UCSD-AML1 (cell line): ENCODE results near the gene RAB39B.
"Not testable (repeated sequence)": the region's sequence is repeated elsewhere in the genome, so short reads cannot be mapped to it uniquely, and the experiment has no call there.

Source experiments
- DNase-seq: peaks from one replicate; lab custom pipeline; 2025; ENCODE audit not compliant: unreplicated experiment; lab: John Stamatoyannopoulos, UW

The RAB39B gene, protein sequence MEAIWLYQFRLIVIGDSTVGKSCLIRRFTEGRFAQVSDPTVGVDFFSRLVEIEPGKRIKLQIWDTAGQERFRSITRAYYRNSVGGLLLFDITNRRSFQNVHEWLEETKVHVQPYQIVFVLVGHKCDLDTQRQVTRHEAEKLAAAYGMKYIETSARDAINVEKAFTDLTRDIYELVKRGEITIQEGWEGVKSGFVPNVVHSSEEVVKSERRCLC

DNA sequence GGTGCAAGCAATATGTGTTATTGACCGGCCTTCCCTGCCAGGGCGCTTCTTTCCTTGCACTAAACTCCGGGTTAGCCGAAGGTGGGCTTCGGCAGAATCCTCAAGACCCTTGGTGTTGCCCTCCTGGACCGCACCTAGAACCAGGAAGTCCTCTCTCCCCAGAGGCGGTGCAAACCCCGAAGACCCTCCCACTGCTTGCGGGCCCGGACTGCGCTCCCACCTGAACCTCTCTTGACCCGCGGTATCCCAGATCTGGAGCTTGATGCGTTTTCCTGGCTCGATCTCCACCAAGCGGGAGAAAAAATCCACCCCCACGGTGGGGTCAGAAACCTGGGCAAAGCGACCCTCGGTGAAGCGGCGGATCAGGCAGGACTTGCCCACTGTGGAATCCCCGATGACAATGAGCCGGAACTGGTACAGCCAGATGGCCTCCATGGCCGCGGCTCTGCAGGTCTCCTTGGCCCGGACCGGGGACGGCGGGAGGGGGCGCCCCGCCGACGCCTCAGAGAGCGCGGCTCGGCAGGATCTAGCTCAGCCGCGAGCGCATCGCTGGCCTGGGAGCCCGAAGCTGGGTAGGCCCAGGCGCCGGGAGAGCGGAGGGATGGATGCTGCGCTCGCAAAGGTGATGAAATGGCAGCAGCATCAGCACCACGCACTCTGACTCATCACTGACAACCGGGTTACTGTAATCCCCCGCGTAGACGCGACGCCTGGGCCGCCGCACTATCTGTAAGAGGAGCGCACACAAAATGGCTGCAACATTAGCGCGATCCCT is at the start of gene RAB39B:
Gene RAB39B (minus strand): TSS at position 638 of the 775 bp plus-strand sequence. CDS start 203 bp downstream, at position 435.
- no peak for DNase-seq

GRCh38 chrX:155313766-155314165 is 49.5 kb upstream of the RAB39B start:
- no peak for DNase-seq

- no peak for DNase-seq
Observed at GRCh38 chrX:155293771-155294170, 29.5 kb upstream of the RAB39B start.

GRCh38 chrX:155279873-155280272 is 15.6 kb upstream of the RAB39B start:
- no peak for DNase-seq

- DNase-seq = no peak
Observed at GRCh38 chrX:155270969-155271368, 6.7 kb upstream of the RAB39B start.

DNA sequence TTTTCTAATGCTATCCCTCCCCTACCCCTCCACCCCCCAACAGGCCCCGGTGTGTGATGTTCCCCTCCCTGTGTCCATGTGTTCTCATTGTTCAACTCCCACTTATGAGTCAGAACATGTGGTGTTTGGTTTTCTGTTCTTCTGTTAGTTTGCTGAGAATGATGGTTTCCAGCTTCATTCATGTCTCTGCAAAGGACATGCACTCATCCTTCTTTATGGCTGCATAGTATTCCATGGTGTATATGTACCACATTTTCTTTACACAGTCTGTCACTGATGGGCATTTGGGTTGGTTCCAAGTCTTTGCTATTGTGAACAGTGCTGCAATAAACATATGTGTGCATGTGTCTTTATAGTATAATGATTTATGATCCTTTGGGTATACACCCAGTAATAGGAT is 3.7 kb upstream of the RAB39B start:
- not testable (repeated sequence) for DNase-seq

GRCh38 chrX:155266439-155266838 is 2.1 kb upstream of the RAB39B start:
- no peak for DNase-seq

- DNase-seq = no peak
Observed at GRCh38 chrX:155262970-155263754, 1.1 kb downstream of the RAB39B start.

DNA sequence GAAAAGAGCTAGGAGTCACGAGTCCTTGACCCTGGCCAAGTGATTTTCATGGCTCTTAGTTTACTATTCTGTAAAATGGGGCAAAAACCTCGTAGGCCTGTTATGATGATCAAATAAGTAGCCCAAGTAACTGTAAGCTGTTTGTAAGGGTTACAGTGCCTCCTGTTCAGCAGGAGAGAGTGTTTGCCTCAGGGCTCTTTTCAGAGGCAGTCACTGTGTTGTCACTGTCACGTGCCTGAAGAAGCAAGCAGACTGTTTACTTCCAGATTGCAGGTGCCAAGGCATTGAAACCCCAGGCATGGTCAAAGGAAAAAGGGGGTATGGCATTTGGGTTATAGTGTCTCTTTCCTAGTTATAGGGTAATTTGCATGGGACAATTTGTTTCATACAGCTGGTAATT is 4.5 kb downstream of the RAB39B start:
- no peak for DNase-seq

DNA sequence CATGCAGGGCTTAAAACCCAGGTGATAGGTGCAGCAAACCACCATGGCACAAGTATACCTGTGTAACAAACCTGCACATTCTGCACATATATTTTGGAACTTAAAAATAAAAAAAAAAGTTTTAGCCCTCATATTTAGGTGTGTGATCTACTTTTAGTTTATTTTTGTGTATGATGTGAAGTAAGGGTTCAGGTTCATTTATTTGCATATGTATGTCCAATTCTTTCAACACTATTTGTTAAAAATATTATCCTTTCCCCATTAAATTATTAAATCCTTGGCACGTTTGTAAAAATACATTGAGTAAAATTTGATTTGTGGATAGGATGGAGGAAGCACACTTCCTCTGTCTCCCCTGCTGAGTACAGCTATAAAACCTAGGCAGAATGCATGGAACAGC is 12.9 kb downstream of the RAB39B start:
- no peak for DNase-seq

GRCh38 chrX:155247497-155247896 is 16.8 kb downstream of the RAB39B start:
- DNase-seq = no peak

DNA sequence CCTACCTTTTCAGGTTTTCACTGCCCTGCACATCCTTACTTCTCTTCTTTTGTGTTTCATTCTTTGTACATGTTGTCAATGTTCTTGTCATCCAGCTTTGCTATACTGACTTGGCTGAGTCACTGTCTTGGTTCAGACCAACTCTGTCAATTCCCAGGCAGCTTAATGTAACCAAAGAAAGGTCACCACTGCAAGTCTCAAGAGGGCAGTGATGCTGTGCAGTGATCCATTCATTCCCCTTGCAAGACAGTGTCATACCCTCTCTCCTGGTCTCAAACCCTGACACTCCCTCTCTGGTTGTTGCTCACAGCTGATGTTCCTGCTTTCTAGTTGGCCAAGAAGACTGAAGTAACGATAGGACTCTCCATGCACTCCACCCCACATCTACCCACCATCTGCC is 17.5 kb downstream of the RAB39B start:
- DNase-seq = no peak

- DNase-seq = no peak
Observed at GRCh38 chrX:155242300-155242699, 22.0 kb downstream of the RAB39B start.

DNA sequence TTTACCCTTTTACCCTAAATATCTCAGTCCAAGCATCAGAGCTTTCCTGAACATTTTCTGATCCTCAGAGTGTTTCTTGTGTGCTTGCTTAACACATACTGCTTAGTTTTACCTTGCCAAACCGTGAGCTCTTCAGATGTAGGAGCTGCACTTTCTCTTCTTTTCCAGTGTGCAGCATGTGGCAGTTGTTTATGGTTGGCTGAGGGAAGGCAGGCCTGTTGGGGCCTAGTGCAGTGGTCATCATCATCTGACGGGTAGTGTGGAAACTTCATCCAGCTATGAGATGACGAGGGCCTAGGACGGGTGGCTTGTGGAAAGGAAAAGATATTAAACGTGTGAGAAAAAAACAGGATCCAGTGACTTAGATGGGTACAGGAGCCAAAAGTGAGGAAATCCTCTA is 26.6 kb downstream of the RAB39B start:
- no peak for DNase-seq

- no peak for DNase-seq
Observed at GRCh38 chrX:155235891-155236290, 28.4 kb downstream of the RAB39B start.

GRCh38 chrX:155231163-155231562 is 33.1 kb downstream of the RAB39B start:
- DNase-seq = no peak

GRCh38 chrX:155225774-155226173 is 38.5 kb downstream of the RAB39B start:
- DNase-seq = no peak

DNA sequence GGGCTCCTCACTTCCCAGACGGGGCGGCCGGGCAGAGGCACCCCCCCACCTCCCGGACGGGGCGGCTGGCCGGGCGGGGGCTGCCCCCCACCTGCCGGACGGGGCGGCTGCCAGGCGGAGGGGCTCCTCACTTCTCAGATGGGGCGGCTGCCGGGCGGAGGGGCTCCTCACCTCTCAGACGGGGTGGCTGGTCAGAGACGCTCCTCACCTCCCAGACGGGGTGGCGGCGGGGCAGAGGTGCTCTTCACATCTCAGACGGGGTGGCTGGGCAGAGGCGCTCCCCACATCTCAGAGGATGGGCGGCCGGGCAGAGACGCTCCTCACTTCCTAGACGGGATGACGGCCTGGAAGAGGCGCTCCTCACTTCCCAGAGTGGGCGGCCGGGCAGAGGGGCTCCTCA is 40.5 kb downstream of the RAB39B start:
- not testable (repeated sequence) for DNase-seq

DNA sequence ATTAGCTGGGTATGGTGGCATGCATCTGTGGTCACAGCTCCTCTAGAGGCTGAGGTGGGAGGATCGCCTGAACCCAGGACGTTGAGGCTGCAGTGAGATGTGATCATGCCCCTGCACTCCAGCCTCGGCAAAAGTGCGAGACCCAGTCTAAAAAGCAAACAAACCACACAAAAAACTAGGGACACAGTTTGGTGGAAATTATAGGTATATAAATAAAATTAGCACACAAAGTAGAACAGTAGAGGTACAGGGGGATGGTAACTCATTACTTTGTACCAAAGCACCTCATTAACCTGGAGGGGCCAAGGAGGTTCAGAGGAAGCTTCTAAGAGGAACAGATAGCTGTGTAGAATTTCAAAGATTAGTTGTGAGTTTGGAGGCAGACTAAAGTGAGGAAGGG is 42.9 kb downstream of the RAB39B start:
- DNase-seq = no peak

DNA sequence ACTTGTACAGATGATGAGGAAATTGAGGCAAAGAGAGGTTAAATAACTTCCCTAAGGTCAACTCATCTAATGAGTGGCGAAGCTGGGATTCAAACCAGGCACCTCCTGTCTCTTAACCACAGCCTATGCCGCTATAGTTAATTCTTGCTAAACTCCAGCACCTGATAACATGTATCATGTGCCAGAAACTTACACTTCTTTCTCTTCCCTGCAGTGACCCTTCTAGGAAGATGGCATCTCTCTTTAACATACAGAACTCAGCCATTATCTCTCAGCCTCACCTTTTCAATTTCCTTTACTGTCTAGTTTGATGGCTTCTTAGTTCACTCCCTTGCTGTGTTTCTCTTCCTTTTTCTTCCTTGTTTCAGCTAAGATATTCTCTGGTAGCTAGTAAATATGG is 45.5 kb downstream of the RAB39B start:
- no peak for DNase-seq

- DNase-seq = no peak
Observed at GRCh38 chrX:155216940-155217440, 47.3 kb downstream of the RAB39B start.
